PC-3 (cell line): ENCODE data around the gene RUVBL2. TPM values are rescaled to one million over a fixed set of nuclear protein-coding genes. Genes with fewer than 3 reads are reported as not detected.

Experiments
- ATAC-seq: fragments of 200-7000 bp; cut with Tn5 transposase; 2 replicates; pipeline ENCODE4 v1.9.1; 2020; ENCODE audit warnings: mild to moderate bottlenecking, moderate library complexity
- BruUV-seq: library from RNA; stranded (reverse); fragments of 400-500 nt; replicated peaks from 2 replicates; lab custom pipeline; 2021; lab: Mats Ljungman, UMichigan
- CTCF ChIA-PET: fragments of 300-600 bp; sonication (Branson Sonifier 250); formaldehyde crosslinking; loops from one replicate; lab custom pipeline; 2022; ENCODE audit warnings: antibody characterized with exemption; lab: Charles Lee
- POLR2A ChIA-PET: fragments of 300-600 bp; sonication (Branson Sonifier 250); formaldehyde crosslinking; loops from one replicate; lab custom pipeline; 2022; ENCODE audit warnings: antibody characterized with exemption; ENCODE audit not compliant: unreplicated experiment; lab: Charles Lee
- DNase-seq: peaks from one replicate; pipeline ENCODE4 v3.0.0-alpha.2; 2015
- H2AFZ ChIP-seq: fragments of 300-600 bp; sonication (generic); 2 replicates; pipeline ENCODE4 v1.6.0; 2016; ENCODE audit warnings: antibody characterized with exemption, low read length
- H3F3A ChIP-seq: fragments of 300-600 bp; sonication (generic); one replicate; pipeline ENCODE4 v1.6.0; 2017; ENCODE audit warnings: antibody characterized with exemption, low read length, control low read depth, mild to moderate bottlenecking; ENCODE audit not compliant: unreplicated experiment
- H3K27ac ChIP-seq: fragments of 300-600 bp; sonication (generic); 2 replicates; pipeline ENCODE4 v1.5.1; 2016; ENCODE audit warnings: mild to moderate bottlenecking, low read length
- H3K27me3 ChIP-seq: fragments of 300-600 bp; sonication (generic); 2 replicates; pipeline ENCODE4 v1.6.1; 2016; ENCODE audit warnings: low read length, mixed read lengths
- H3K36me3 ChIP-seq: fragments of 300-600 bp; sonication (generic); 2 replicates; pipeline ENCODE4 v1.6.1; 2016; ENCODE audit warnings: low read depth, mixed run types, low read length, mixed read lengths
- H3K4me1 ChIP-seq: fragments of 300-600 bp; sonication (generic); 2 replicates; pipeline ENCODE4 v1.5.1; 2016; ENCODE audit warnings: low read length; ENCODE audit not compliant: insufficient read depth
- H3K4me2 ChIP-seq: fragments of 300-600 bp; sonication (generic); 2 replicates; pipeline ENCODE4 v1.6.0; 2016; ENCODE audit warnings: low read length
- H3K4me3 ChIP-seq: fragments of 300-600 bp; sonication (generic); 2 replicates; pipeline ENCODE4 v1.5.1; 2016; ENCODE audit warnings: mild to moderate bottlenecking, low read length, mixed read lengths
- H3K79me2 ChIP-seq: fragments of 300-600 bp; sonication (generic); 2 replicates; pipeline ENCODE4 v1.6.1; 2017; ENCODE audit warnings: low read length, mixed read lengths
- H3K9ac ChIP-seq: fragments of 300-600 bp; sonication (generic); 2 replicates; pipeline ENCODE4 v1.6.0; 2016; ENCODE audit warnings: mild to moderate bottlenecking, low read length
- H3K9me2 ChIP-seq: fragments of 300-600 bp; sonication (generic); replicated peaks from 2 replicates; pipeline ENCODE4 v1.6.1; 2016; ENCODE audit warnings: mixed run types, low read length, mixed read lengths
- H3K9me3 ChIP-seq: fragments of 300-600 bp; sonication (generic); 2 replicates; pipeline ENCODE4 v1.6.1; 2016; ENCODE audit warnings: low read length, mixed read lengths
- H4K20me1 ChIP-seq: fragments of 300-600 bp; sonication (generic); 2 replicates; pipeline ENCODE4 v1.6.1; 2016; ENCODE audit warnings: low read length, mixed read lengths
- CTCF ChIP-seq: fragments of 300-600 bp; sonication (generic); conservative IDR thresholded peaks from 2 replicates; pipeline ENCODE4 v1.5.1; 2017; ENCODE audit warnings: antibody characterized with exemption, low read depth, mild to moderate bottlenecking, low read length
- EZH2 ChIP-seq: fragments of 300-600 bp; sonication (generic); IDR thresholded peaks from one replicate; pipeline ENCODE4 v1.6.1; 2017; ENCODE audit warnings: antibody characterized with exemption, mild to moderate bottlenecking, low read length; ENCODE audit not compliant: unreplicated experiment
- EZH2phosphoT487 ChIP-seq: fragments of 300-600 bp; sonication (generic); IDR thresholded peaks from 2 replicates; pipeline ENCODE4 v1.6.1; 2018; ENCODE audit warnings: mild to moderate bottlenecking, antibody characterized with exemption, low read length, borderline replicate concordance
- intact Hi-C: fragments of 100-400 bp; cut with micrococcal nuclease; formaldehyde crosslinking; loops from 2 replicates; pipeline ENCODE4 v1.9.0; 2023
- total RNA-seq: library from RNA; depleted of rRNA; stranded (reverse); fragments of >200 nt; gene quantifications from 2 replicates; pipeline ENCODE4 v1.2.3, GENCODE V29; 2014

Gene RUVBL2
- total RNA-seq, 1 experiment from 2014 or later = 291 TPM

- Histone ChIP-seq H4K20me1 (0 out of 2 replicates have a peak, but pooled peaks cover 4% of the 10 kb centered on the region), H3K9me3 (no peaks in the 10 kb centered on the region), H3K36me3 (no peaks in the 10 kb centered on the region), H3K9me2 (no peaks in the 10 kb centered on the region), H3K79me2 (peaks cover 76% of the 10 kb centered on the region), H2AFZ (peak overlapping the region; percentile 67), H3K4me3 (peak overlapping the region; percentile 93), H3K4me1 (peaks cover 6% of the 10 kb centered on the region; the same call in 1 of the 2 replicates), H3K4me2 (peak overlapping the region; percentile 91), H3K9ac (peak overlapping the region; percentile 89), H3F3A (no peaks in the 10 kb centered on the region), H3K27ac (peak overlapping the region; percentile 25), H3K27me3 (no peaks in the 10 kb centered on the region)
- intact Hi-C loops = loop anchor here (10.0 kb wide), 1 partner anchor 81 kb away; the partner anchor contains the start of gene KCNA7
- DNase-seq (no peak), ATAC-seq (no peak)
- ChIA-PET POLR2A (interaction anchor here (0.5 to 0.6 kb wide), 4 partner anchors 12 to 418 kb away, joined by 3 to 8 read pairs (median 3); partner anchors contain the start of gene DHDH), CTCF (interaction anchor here (0.7 to 1.3 kb wide), 6 partner anchors 15 to 182 kb away, joined by 3 to 7 read pairs (median 4); no protein-coding TSS in a partner anchor)
- BruUV-seq = TSS peak; percentile 79
- TF ChIP-seq EZH2 (no peak), CTCF (no peak), EZH2phosphoT487 (no peak)
Observed at GRCh38 chr19:48994035-48994386, 324 bp downstream of the RUVBL2 start.

- no peaks in the 10 kb centered on the region for H3K27me3 ChIP-seq
- H3F3A ChIP-seq = no peaks in the 10 kb centered on the region
- BruUV-seq = no TSS peak
- intact Hi-C loops = loop anchor here (10.0 kb wide), 1 partner anchor 77 kb away; the partner anchor contains the start of gene KCNA7
- no peak overlapping the region for H3K27ac ChIP-seq
- no peaks in the 10 kb centered on the region for H3K9me2 ChIP-seq
- no peak overlapping the region for H3K4me3 ChIP-seq
- H2AFZ ChIP-seq = no peak overlapping the region
- DNase-seq = peak; percentile 63
- no peak for ATAC-seq
- H3K9me3 ChIP-seq = no peaks in the 10 kb centered on the region
- no peak overlapping the region for H3K4me2 ChIP-seq
- TF ChIP-seq EZH2phosphoT487 = no peak
- TF ChIP-seq CTCF = peak; percentile 71
- no peak for TF ChIP-seq EZH2
- ChIA-PET CTCF (interaction anchor here (0.7 to 0.8 kb wide), 2 partner anchors 19 to 100 kb away, joined by 3 to 9 read pairs; no protein-coding TSS in a partner anchor), POLR2A (no interaction called here)
- 0 out of 2 replicates have a peak, but pooled peaks cover 4% of the 10 kb centered on the region for H4K20me1 ChIP-seq
- H3K36me3 ChIP-seq = no peaks in the 10 kb centered on the region; the same call in 1 of the 2 replicates
- peaks cover 46% of the 10 kb centered on the region for H3K79me2 ChIP-seq
- no peak overlapping the region for H3K9ac ChIP-seq
- H3K4me1 ChIP-seq = peaks cover 6% of the 10 kb centered on the region; the same call in 1 of the 2 replicates
Observed at GRCh38 chr19:48997972-48998371, 4.3 kb downstream of the RUVBL2 start.
